CD8-positive, alpha-beta memory T cell (primary cell): ENCODE data around the gene JCHAIN. TPM values are rescaled to one million over a fixed set of nuclear protein-coding genes. Genes with fewer than 3 reads are reported as not detected.
"Not testable (repeated sequence)": the region's sequence is repeated elsewhere in the genome, so short reads cannot be mapped to it uniquely, and the experiment has no call there.

Experiments used
- CTCF ChIA-PET: fragments of 350-600 bp; sonication (Branson Sonifier 250); formaldehyde crosslinking; loops from one replicate; lab custom pipeline; 2021; ENCODE audit warnings: antibody characterized with exemption; lab: Charles Lee
- POLR2A ChIA-PET: fragments of 350-600 bp; sonication (Branson Sonifier 250); formaldehyde crosslinking; loops from one replicate; lab custom pipeline; 2021; ENCODE audit warnings: antibody characterized with exemption; lab: Charles Lee
- DNase-seq, 5 donors: peaks; one replicate each; pipeline versions ENCODE4 v3.0.0 to v3.0.0-alpha.2; 2020 to 2022; ENCODE audit warnings: mixed read lengths in 1 of 5
- H3K27ac ChIP-seq: one replicate; pipeline ENCODE4 v1.7.0; 2013; ENCODE audit warnings: low read depth, mild to moderate bottlenecking, low read length, moderate library complexity
- H3K27me3 ChIP-seq: 2 replicates; pipeline ENCODE4 v1.7.0; 2013; ENCODE audit warnings: low read length, mild to moderate bottlenecking; ENCODE audit not compliant: insufficient read depth, poor library complexity, severe bottlenecking
- H3K36me3 ChIP-seq: 2 replicates; pipeline ENCODE4 v1.7.0; 2013; ENCODE audit warnings: mild to moderate bottlenecking, low read length, moderate library complexity; ENCODE audit not compliant: insufficient read depth
- H3K4me1 ChIP-seq: 2 replicates; pipeline ENCODE4 v1.7.0; 2013; ENCODE audit warnings: mild to moderate bottlenecking, low read length, moderate library complexity; ENCODE audit not compliant: insufficient read depth
- H3K4me3 ChIP-seq: 2 replicates; pipeline ENCODE4 v1.7.0; 2013; ENCODE audit warnings: mild to moderate bottlenecking, low read length
- H3K9me3 ChIP-seq: 2 replicates; pipeline ENCODE4 v1.7.0; 2013; ENCODE audit warnings: mild to moderate bottlenecking, low read length
- H3K27ac Mint-ChIP-seq, 8 donors: one replicate each; pipeline ENCODE4 v1.8.0; 2020 to 2021; ENCODE audit warnings: mixed read lengths in 8 of 8, mild to moderate bottlenecking in 6 of 8, inconsistent platforms in 3 of 8, moderate library complexity in 3 of 8
- H3K27me3 Mint-ChIP-seq, 2 donors: one replicate each; pipeline ENCODE4 v1.8.0; 2020 to 2021; ENCODE audit warnings: mixed read lengths in 2 of 2, mild to moderate bottlenecking in 1 of 2, moderate library complexity in 1 of 2
- H3K36me3 Mint-ChIP-seq, 3 donors: one replicate each; pipeline ENCODE4 v1.8.0; 2020 to 2021; ENCODE audit warnings: mixed read lengths in 3 of 3, inconsistent platforms in 1 of 3, mild to moderate bottlenecking in 1 of 3
- H3K4me1 Mint-ChIP-seq, 3 donors: one replicate each; pipeline ENCODE4 v1.8.0; 2020 to 2021; ENCODE audit warnings: mixed read lengths in 3 of 3, inconsistent platforms in 1 of 3, mild to moderate bottlenecking in 1 of 3
- H3K4me3 Mint-ChIP-seq, 7 donors: one replicate each; pipeline ENCODE4 v1.8.0; 2020 to 2021; ENCODE audit warnings: mixed read lengths in 7 of 7, mild to moderate bottlenecking in 6 of 7, moderate library complexity in 4 of 7, inconsistent platforms in 2 of 7
- H3K9me3 Mint-ChIP-seq, 5 donors: one replicate each; pipeline ENCODE4 v1.8.0; 2020 to 2022; ENCODE audit warnings: mixed read lengths in 5 of 5, mild to moderate bottlenecking in 3 of 5, moderate library complexity in 2 of 5, inconsistent platforms in 1 of 5
- polyA plus RNA-seq: library from polyadenylated mRNA; unstranded; fragments of 300-500 nt; fragmentation: Illumina TruSeq; gene quantifications from one replicate; pipeline ENCODE4 v1.2.3, GENCODE V29; 2021
- total RNA-seq, 2 experiments: library from RNA; stranded (reverse); gene quantifications; one replicate each; pipeline ENCODE4 v1.2.3, GENCODE V29; 2021

JCHAIN gene
- total and polyA plus RNA-seq, 3 experiments from 2014 or later = not detected

GRCh38 chr4:70703619-70704214 is 37.4 kb upstream of the JCHAIN start:
- Histone ChIP-seq H3K27me3 (no peaks in the 10 kb centered on the region), H3K36me3 (no peaks in the 10 kb centered on the region), H3K27ac (peak overlapping the region; percentile 39), H3K9me3 (no peaks in the 10 kb centered on the region), H3K4me1 (peaks cover 27% of the 10 kb centered on the region), H3K4me3 (peak overlapping the region; percentile 40)
- Mint-ChIP-seq H3K9me3 (no peaks in the 10 kb centered on the region), H3K27me3 (peaks cover 0 to 1% of the 10 kb centered on the region in 2 donors), H3K4me3 (peak overlapping the region; percentile 87 to 99 (median 93)), H3K4me1 (peaks cover 19 to 30% (median 26%) of the 10 kb centered on the region in 3 donors), H3K36me3 (peaks cover 0 to 11% (median 0%) of the 10 kb centered on the region in 3 donors), H3K27ac (peak overlapping the region; percentile 88 to 97 (median 93))
- no peak for DNase-seq
- ChIA-PET CTCF (interaction anchor here (1.2 to 7.1 kb wide), 6 partner anchors 13 to 134 kb away, joined by 3 to 93 read pairs (median 4); partner anchors contain the start of gene UTP3), POLR2A (interaction anchor here (1.1 to 4.3 kb wide), 7 partner anchors 10 to 311 kb away, joined by 3 to 60 read pairs (median 7); partner anchors contain the start of genes GRSF1, MOB1B and UTP3)

GRCh38 chr4:70702592-70702991 is 36.3 kb upstream of the JCHAIN start:
- not testable (repeated sequence) for H3K9me3 ChIP-seq, H3K27ac Mint-ChIP-seq, H3K27ac ChIP-seq, H3K4me3 ChIP-seq, H3K27me3 Mint-ChIP-seq, H3K4me3 Mint-ChIP-seq, H3K36me3 ChIP-seq, H3K27me3 ChIP-seq, H3K9me3 Mint-ChIP-seq, DNase-seq
- Mint-ChIP-seq H3K36me3 (peaks cover 0 to 11% (median 0%) of the 10 kb centered on the region in 3 donors), H3K4me1 (peaks cover 19 to 28% (median 26%) of the 10 kb centered on the region in 3 donors)
- ChIA-PET POLR2A (interaction anchor here (0.6 kb wide), 1 partner anchor 137 kb away, joined by 8 read pairs; the partner anchor contains the start of gene GRSF1), CTCF (interaction anchor here (5.0 to 7.1 kb wide), 2 partner anchors 12 to 34 kb away, joined by 72 to 93 read pairs; partner anchors contain the start of gene UTP3)
- H3K4me1 ChIP-seq = peaks cover 27% of the 10 kb centered on the region

- no peak for DNase-seq
- H3K36me3 ChIP-seq = no peaks in the 10 kb centered on the region
- no peak overlapping the region for H3K4me3 ChIP-seq
- H3K4me1 ChIP-seq = peaks cover 14% of the 10 kb centered on the region
- no peaks in the 10 kb centered on the region for H3K9me3 ChIP-seq
- H3K4me1 Mint-ChIP-seq = peaks cover 15 to 19% (median 18%) of the 10 kb centered on the region in 3 donors
- H3K27ac ChIP-seq = no peak overlapping the region
- H3K4me3 Mint-ChIP-seq = no peak overlapping the region
- H3K27me3 Mint-ChIP-seq = peaks cover 0 to 1% of the 10 kb centered on the region in 2 donors
- POLR2A ChIA-PET = interaction anchor here (1.2 kb wide), 1 partner anchor 12 kb away, joined by 3 read pairs; the partner anchor contains the start of gene UTP3
- H3K36me3 Mint-ChIP-seq = peaks cover 0 to 11% (median 0%) of the 10 kb centered on the region in 3 donors
- CTCF ChIA-PET = interaction anchor here (1.0 to 2.6 kb wide), 4 partner anchors 12 to 126 kb away, joined by 3 to 11 read pairs (median 4); partner anchors contain the start of gene UTP3
- no peaks in the 10 kb centered on the region for H3K27me3 ChIP-seq
- H3K9me3 Mint-ChIP-seq = no peaks in the 10 kb centered on the region
- H3K27ac Mint-ChIP-seq = no peak overlapping the region
These were observed 35.0 kb upstream of the JCHAIN start for GRCh38 chr4:70701271-70701670.

- no peak for DNase-seq
- Histone ChIP-seq H3K27me3 (no peaks in the 10 kb centered on the region), H3K36me3 (no peaks in the 10 kb centered on the region), H3K27ac (no peak overlapping the region), H3K4me1 (peaks cover 9% of the 10 kb centered on the region), H3K4me3 (no peak overlapping the region), H3K9me3 (no peaks in the 10 kb centered on the region)
- Mint-ChIP-seq H3K4me1 (peaks cover 10 to 13% (median 13%) of the 10 kb centered on the region in 3 donors), H3K4me3 (no peak overlapping the region), H3K9me3 (no peaks in the 10 kb centered on the region), H3K36me3 (peaks cover 0 to 8% (median 0%) of the 10 kb centered on the region in 3 donors), H3K27ac (peak overlapping the region in 1 of 8 donors; percentile 89), H3K27me3 (peaks cover 0 to 1% of the 10 kb centered on the region in 2 donors)
- ChIA-PET POLR2A (interaction anchor here (1.2 kb wide), 1 partner anchor 12 kb away, joined by 3 read pairs; the partner anchor contains the start of gene UTP3), CTCF (interaction anchor here (1.0 to 2.6 kb wide), 3 partner anchors 12 to 49 kb away, joined by 4 to 11 read pairs (median 5); partner anchors contain the start of gene UTP3)
These were observed 34.4 kb upstream of the JCHAIN start for GRCh38 chr4:70700712-70701111.

- POLR2A ChIA-PET = interaction anchor here (1.0 kb wide), 1 partner anchor 11 kb away, joined by 4 read pairs; no protein-coding TSS in a partner anchor
- H3K4me3 ChIP-seq, H3K9me3 ChIP-seq, H3K4me1 Mint-ChIP-seq, H3K4me1 ChIP-seq, H3K27me3 ChIP-seq, H3K4me3 Mint-ChIP-seq, H3K9me3 Mint-ChIP-seq, H3K27me3 Mint-ChIP-seq, H3K36me3 ChIP-seq, H3K27ac ChIP-seq, DNase-seq, H3K27ac Mint-ChIP-seq, H3K36me3 Mint-ChIP-seq: not testable (repeated sequence)
- CTCF ChIA-PET = interaction anchor here (1.4 kb wide), 1 partner anchor 9 kb away, joined by 3 read pairs; no protein-coding TSS in a partner anchor
These were observed 32.1 kb upstream of the JCHAIN start for GRCh38 chr4:70698435-70698834.

- CTCF ChIA-PET = interaction anchor here (7.8 kb wide), 1 partner anchor 10 kb away, joined by 72 read pairs; no protein-coding TSS in a partner anchor
- H3K27ac Mint-ChIP-seq, H3K4me3 Mint-ChIP-seq, H3K27ac ChIP-seq, H3K4me1 ChIP-seq, DNase-seq, H3K36me3 ChIP-seq, H3K27me3 Mint-ChIP-seq, H3K27me3 ChIP-seq, H3K9me3 Mint-ChIP-seq, H3K4me3 ChIP-seq, H3K9me3 ChIP-seq: not testable (repeated sequence)
- Mint-ChIP-seq H3K36me3 (peaks cover 0 to 19% (median 1%) of the 10 kb centered on the region in 3 donors), H3K4me1 (peaks cover 15 to 28% (median 25%) of the 10 kb centered on the region in 3 donors)
- POLR2A ChIA-PET = interaction anchor here (1.0 kb wide), 1 partner anchor 10 kb away, joined by 4 read pairs; no protein-coding TSS in a partner anchor
These were observed 28.3 kb upstream of the JCHAIN start for GRCh38 chr4:70694633-70695032.

GRCh38 chr4:70691661-70692060 is 25.4 kb upstream of the JCHAIN start:
- H3K4me3 Mint-ChIP-seq = no peak overlapping the region
- peak overlapping the region in 4 of 8 donors; percentile 42 to 61 (median 56) for H3K27ac Mint-ChIP-seq
- POLR2A ChIA-PET = no interaction called here

More at GRCh38 chr4:70691661-70692060, 25.4 kb upstream of the JCHAIN start:
- peaks cover 35 to 48% (median 48%) of the 10 kb centered on the region in 3 donors for H3K4me1 Mint-ChIP-seq
- peaks cover 0 to 31% (median 1%) of the 10 kb centered on the region in 3 donors for H3K36me3 Mint-ChIP-seq
- Histone ChIP-seq H3K4me3 (no peak overlapping the region), H3K9me3 (no peaks in the 10 kb centered on the region), H3K4me1 (peaks cover 15% of the 10 kb centered on the region), H3K36me3 (no peaks in the 10 kb centered on the region), H3K27ac (no peak overlapping the region), H3K27me3 (no peaks in the 10 kb centered on the region)
- no peaks in the 10 kb centered on the region for H3K27me3 Mint-ChIP-seq
- CTCF ChIA-PET = interaction anchor here (1.5 to 7.8 kb wide), 3 partner anchors 13 to 43 kb away, joined by 3 to 72 read pairs (median 5); no protein-coding TSS in a partner anchor
- no peak for DNase-seq
- H3K9me3 Mint-ChIP-seq = no peaks in the 10 kb centered on the region
